DMS79 (cell line): ENCODE results near the gene RNF126.
"Not testable (repeated sequence)": the region's sequence is repeated elsewhere in the genome, so short reads cannot be mapped to it uniquely, and the experiment has no call there.

ENCODE experiments used
- DNase-seq: peaks from one replicate; lab custom pipeline; 2025; lab: John Stamatoyannopoulos, UW

Gene RNF126

DNA sequence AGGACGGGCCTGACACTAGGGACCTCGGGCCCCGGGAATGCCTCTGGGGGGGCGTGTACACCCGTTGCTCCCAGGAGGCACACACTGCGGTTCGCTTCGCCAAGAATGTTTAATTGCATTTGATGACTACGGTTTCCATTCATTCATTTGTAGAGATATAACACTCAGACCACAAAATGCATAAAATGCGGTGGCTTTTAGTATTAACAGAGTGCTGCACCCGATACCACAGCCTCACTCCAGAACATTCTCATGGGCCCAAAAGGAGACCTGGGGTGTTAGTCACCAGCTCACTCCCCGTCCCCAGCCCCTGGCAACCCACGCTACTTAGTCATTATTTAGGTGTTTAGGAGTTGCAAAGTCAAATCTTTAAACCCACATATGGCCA is 51.5 kb downstream of the RNF126 start:
- DNase-seq: no peak

DNA sequence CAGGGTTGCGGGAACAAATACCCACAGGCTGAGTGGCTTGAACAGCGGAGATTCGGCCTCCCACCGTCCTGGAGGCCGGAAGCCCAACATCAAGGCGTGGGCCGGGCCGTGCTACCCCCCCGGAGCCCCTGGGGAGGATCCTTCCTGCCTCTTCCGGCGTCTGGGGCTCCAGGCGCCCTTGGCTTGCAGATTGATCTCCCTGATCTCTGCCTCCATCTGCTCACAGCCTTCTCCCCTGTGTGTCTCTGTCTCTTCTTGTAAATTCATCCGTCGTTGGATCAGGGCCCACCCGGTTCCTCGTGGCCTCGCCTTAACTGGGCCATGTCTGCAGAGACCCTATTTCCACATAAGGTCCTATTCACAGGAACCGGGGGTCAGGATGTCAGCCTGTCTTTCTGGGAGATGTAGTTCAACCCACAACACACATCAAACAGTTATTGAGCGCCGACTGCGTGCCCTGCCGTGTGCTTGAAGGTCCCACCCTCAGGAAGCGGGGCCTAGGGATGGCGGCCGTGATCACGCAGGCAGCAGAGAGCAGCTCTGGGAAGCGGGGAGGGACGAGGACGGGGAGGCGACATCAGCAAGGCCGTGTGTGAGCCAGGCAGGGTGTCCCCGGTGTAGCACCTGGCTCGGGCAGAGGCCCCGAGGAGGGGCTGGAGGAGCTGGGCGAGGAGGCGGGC is 52.1 kb downstream of the RNF126 start:
- DNase-seq: no peak

- no peak for DNase-seq
Observed at GRCh38 chr19:610071-610800, 52.8 kb downstream of the RNF126 start.

DNA sequence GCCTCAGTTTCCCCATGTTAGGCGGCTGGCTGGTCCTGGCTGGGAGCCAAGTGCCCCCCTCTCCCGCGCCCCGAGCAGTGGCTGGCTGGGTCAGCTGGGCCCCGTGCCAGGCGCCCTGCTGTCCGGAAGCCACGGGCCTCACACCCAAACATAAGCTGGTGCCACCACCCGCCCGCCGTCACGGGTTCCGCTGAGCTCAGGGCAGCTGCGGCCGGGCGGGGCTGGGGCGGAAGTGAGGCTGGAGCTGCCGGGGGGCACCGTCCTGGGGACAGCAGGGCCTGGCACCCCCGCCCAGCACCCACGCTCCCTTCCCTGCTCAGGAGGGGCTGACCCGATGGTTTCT is 54.0 kb downstream of the RNF126 start:
- DNase-seq: no peak

DNA sequence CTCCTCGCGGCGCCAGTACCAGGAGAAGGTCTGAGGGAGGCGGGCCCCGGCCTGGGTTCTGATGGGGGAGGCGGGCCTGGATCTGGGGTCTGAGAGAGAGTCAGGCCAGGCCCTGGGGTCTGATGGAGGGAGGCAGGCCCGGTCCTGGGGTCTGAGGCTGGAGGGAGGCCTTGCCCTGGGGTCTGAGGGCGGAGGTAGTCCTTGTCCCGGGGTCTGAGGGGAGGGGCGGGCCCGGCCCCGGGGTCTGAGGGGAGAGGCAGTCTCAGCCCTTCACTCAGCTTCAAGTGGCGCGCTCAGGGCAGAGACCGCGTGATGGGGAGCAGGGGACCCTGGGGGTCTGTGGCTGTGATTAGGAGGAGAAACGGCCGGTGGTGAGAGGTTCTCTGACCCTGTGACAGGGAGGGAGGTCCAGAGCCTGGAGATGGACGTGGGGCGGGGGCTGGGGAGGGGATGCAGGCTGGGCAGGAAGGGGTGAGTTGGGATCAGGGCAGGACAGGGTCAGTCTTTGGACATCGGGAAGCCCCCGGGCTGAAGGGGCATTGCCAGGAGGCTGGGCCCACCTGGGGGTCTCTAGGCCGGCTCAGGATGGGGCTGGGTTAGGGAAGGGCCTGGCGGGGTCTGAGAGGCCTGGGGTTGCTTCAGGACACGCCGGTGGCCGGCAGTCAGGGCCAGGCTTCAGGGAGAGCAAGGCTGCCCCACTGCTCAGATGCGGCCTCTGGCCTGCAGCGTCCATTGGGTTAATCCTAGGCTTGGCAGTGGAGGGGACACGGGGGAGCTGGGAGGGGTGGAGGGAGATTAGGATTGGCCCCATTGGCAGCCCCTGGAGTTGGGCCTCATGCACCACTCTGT is 54.6 kb downstream of the RNF126 start:
- DNase-seq: no peak

DNA sequence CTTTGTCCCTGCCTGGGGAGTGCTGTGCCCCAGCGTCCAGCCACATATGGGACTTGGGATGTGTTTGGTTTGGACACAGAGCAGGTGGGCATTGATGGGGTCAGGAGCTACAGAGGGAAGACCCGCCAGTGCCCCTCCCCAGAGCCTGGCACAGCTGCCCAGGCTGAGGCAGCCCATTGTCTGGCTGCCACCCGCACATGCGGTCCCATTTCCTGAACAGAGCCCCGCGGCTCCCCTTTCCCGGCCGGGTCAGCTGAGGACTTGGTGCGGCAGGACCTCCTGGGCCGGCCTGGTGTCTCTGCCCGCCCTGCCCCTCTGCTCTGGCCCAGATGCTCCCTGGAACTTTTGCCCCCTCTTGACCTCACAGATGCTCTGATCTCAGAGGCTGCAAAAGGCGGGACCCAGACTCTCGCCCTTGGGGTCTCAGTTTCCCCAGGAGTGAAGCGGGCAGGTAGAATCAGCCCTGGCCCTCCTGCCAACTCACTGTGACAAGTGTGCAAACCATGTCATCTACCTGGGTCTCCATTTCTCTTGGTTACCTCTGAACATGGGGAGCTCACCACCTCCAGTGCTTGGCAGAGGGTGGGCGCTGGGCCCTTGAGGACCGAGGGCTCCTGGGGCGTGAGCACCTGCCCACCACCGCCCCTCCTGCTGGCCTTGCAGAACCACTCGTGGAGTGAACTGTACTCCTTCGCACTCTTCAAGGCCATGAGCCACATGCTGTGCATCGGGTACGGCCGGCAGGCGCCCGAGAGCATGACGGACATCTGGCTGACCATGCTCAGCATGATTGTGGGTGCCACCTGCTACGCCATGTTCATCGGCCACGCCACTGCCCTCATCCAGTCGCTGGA is 55.5 kb downstream of the RNF126 start:
- no peak for DNase-seq

DNA sequence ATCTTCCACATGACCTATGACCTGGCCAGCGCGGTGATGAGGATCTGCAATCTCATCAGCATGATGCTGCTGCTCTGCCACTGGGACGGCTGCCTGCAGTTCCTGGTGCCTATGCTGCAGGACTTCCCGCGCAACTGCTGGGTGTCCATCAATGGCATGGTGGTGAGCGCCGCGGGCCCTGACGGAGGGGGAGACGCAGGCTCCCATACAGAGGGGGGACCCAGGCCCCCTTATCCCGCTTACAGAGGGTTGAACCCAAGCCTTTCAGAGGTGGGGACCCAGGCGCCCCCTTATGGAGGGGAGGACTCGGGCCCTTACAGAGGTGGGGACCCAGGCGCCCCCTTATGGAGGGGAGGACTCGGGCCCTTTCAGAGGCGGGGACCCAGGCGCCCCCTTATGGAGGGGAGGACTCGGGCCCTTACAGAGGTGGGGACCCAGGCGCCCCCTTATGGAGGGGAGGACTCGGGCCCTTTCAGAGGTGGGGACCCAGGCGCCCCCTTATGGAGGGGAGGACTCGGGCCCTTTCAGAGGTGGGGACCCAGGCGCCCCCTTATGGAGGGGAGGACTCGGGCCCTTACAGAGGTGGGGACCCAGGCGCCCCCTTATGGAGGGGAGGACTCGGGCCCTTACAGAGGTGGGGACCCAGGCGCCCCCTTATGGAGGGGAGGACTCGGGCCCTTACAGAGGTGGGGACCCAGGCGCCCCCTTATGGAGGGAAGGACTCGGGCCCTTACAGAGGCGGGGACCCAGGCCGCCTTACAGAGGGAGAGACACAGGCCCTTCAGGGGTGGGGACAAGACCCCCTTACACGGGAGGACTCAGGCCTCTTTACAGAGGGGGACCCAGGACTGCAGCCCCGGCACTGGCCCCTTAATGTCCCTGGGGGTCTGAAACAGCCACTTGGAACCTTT is 57.7 kb downstream of the RNF126 start:
- not testable (repeated sequence) for DNase-seq

DNA sequence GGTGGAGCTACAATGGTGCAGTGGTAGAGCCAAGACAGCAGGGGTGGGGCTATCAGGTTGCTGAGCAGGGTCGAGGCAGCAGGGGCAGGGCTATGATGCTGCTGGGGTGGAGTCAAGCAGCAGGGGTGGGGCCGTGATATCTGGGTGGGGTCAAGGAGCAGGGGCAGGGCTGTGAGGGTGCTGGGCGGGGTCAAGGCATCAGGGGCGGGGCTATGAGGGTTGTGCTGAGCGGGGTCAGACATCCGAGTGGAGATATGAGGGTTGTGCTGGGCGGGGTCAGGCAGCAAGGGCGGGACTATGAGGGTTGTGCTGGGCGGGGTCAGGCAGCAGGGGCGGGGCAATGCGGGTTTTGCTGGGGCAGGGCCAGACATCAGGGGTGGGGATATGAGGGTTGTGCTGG is 58.7 kb downstream of the RNF126 start:
- DNase-seq: no peak

DNA sequence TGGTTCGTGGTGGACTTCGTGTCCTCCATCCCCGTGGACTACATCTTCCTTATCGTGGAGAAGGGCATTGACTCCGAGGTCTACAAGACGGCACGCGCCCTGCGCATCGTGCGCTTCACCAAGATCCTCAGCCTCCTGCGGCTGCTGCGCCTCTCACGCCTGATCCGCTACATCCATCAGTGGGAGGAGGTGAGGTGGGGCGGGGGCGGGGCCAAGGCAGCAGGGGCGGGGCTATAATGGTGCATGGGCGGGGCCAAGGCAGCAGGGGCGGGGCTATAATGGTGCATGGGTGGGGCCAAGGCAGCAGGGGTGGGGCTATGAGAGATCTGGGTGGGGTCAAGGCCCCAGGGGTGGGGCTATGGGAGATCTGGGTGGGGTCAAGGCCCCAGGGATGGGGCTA is 59.2 kb downstream of the RNF126 start:
- DNase-seq: not testable (repeated sequence)

- not testable (repeated sequence) for DNase-seq
Observed at GRCh38 chr19:603302-603639, 59.7 kb downstream of the RNF126 start.

GRCh38 chr19:602391-603301 is 60.4 kb downstream of the RNF126 start:
- no peak for DNase-seq

- no peak for DNase-seq
Observed at GRCh38 chr19:601790-602189, 61.2 kb downstream of the RNF126 start.

GRCh38 chr19:601310-601709 is 61.7 kb downstream of the RNF126 start:
- no peak for DNase-seq
